HG03457 (cell line): ENCODE data around the gene FILIP1L.
A peak's percentile ranks its signal among the peaks of the same experiment; 100 is the strongest.

Source experiments
- ATAC-seq: cut with Tn5 transposase; IDR thresholded peaks from one replicate; pipeline ENCODE4 v1.9.1; 2021; ENCODE audit warnings: moderate number of reproducible peaks; ENCODE audit not compliant: unreplicated experiment

The FILIP1L gene

DNA sequence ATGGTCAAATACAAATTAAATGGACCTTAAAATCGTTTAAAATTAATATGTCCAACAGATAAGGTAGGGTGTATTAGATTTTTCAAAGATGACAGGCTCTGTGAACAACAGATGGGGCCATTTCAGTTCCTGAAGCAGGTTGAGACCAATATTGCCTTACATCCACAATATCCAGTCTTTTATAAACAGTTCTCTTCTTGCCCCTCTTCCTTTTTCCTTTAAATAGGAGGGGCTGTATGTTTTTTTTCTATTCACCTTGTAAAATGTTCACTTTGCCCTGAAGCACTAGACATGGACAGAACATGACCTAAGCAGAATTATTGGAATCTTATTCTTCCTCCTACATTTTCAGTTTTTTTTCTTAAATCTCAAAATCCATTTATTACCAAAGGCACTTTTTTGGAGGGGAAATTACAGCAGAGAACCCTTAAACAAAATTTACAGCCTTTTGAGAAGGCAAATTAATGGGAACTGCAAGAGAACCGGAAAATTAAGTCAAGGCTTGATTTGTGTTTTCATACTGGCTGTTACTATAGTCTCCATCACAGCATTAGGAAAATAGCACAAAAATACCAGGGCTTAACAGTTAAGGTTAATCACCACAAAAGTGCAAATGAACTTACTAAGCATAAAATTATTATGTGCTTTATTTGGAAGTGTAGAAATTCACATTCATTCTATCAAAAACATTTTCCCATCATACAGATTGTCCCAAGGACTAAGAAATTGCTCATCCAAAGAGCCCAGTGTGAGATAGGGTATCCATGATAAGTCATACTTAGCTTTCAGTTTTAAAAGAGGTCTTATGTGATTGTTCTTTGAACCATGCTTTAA is 240.8 kb downstream of the FILIP1L start:
- no peak for ATAC-seq

DNA sequence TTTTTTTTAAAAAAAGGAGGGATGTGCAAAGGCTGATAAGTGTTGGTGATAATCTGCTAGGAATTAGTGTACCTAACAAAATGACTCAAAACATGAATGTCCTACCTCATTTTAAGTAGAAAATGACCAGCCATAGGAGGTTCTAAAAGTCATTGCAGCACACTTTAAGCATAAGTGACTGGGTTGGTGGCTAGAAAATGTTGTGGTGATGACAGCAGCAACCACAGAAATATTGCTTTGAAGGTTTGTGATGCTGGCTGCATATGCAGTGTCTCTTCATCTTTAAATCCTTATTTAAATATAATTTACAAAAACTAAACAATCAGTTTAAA is 241.4 kb downstream of the FILIP1L start:
- ATAC-seq = peak; percentile 61

DNA sequence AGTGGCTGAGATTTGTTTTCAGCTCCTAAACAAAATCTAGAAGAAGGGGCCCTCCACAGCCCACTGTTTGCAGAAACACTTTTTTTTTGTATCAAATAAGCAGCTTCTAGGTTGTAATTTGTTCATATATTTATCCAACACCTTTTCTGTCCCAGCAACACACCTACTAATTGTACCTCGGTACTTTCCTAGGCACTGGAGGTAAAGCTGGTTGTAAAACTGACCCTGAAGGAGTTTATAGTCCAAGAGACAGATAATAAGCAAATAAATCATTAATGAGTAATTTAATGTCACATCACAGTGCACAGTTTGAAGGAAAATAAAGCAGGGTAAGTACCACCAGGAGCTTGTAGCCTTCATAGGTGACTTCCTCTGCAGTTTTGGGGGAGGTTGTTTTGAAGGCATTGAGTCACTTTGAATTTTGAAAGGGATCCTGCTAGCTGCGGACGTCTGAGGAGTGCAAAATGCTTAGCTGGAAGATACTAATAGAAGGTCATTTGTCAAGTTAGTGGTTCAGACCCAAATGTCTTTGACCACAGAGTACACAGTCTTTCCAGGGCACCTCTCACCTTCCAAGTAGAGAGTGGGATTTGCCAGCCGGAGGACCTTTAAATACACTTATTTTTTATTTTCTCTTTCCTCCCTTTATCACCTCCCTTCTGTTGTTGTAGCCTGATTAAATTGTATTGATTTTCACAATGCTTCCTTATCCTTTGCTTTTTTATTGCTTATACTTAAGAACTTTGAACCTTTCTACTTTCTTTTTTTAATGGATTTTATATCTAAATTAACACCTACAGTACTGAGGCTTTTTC is 242.9 kb downstream of the FILIP1L start:
- no peak for ATAC-seq

DNA sequence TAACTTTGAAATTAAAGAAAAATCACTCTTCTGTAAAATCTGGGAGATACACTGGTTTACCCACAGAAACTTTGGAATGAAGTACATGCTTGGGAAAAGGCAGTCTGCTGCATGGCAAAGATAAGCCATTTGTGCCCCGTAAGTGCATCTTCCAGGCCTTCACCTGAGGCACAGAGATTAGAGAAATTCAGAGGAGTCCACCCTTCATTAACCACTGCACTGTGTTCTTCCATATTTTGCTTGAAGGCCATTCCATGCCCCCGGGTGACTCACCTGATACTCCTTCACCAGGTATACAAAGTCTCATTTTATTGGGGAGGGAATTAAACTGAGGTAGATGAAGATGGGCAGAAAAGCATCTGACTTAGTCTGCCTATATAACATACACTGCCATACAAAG is 243.6 kb downstream of the FILIP1L start:
- no peak for ATAC-seq

DNA sequence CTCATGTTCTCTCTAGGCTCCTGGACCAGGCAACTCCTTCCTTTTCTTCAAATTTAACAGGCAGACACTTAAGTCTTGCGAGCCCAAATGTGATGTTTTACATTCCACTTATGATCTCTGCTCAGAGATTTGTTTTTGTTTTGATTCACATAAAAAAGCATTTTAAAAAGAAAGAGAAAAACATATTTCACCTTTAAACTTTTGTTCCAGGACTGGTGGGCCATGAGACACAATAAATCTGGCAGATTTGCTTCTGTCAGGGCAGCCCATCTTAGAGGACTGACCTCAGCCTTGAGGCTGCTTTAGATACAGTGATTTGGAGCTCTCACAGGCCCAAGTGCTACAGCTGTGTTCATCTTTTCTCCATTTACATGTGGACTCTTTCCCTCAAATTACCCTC is 244.7 kb downstream of the FILIP1L start:
- ATAC-seq = no peak

DNA sequence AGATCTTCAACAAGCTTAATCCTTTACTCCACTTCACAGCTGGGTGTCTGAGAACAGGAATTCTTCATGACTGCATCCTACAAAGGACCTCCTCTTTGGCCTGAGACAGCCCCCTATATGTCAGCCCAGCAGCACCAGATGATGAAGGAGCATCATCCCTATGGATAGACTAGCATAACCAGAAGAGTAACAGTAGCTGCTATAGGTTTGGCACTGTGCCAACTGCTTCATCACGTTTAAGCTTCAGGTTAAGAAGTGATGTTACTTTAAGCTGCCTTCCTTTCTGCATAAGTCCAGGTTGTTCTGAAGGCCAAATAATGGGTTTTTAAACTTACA is 246.0 kb downstream of the FILIP1L start:
- no peak for ATAC-seq

DNA sequence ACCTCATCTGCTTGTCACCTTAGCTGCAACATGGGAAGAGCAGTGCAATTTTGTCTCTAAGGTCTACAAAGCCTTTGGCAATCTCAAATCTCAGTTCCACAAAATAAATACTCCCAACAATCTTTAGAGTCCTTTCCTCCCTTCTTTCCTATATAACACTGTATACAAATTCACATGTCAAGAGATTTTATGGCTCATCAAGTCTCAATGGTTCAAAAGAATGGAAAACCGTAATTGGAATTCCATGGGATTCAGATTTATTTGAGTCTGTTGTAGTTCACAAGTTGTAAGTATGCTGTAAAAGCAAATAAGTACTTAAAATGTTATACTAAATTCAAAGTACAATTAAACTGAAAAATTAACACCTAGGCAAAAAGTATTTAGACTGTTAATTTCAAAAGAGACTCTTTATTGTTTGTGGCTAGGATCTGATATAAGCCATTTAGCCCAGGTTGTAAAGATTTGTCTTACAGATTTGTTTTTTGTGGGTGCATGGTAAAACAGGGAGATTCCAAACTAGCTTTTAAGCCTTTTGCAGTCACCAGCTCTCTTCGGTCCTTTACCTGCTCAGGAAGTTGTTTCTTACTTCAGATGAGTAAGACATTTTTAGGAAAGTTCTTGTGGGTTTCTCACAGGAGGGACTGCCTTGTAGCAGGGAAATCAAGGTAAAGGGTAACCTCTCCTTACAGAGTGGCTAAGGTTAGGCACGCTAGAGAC is 246.5 kb downstream of the FILIP1L start:
- ATAC-seq = no peak

DNA sequence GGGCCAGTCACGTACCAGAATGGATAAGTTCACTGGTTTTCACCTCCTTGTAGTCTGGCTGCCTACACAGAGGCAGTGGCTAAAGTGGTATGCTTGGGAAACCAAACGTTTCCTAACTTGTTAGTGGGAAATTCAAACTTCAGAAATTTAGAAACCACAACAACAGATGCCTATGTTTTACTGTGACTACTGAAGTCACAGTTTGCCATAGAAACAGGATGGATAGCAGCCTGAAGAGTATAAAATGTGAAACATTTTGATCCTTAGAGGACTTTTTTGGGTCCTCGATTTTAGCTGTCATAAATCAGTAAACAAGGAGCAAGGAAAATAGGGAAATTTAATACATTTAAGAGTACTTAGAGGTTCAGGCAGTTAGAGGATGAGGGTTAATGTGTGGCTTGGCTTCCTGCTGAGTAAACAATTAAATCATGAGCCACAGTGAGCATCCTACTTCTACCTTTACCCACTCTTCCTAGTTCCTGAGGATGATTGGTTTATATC is 248.0 kb downstream of the FILIP1L start:
- ATAC-seq = no peak

DNA sequence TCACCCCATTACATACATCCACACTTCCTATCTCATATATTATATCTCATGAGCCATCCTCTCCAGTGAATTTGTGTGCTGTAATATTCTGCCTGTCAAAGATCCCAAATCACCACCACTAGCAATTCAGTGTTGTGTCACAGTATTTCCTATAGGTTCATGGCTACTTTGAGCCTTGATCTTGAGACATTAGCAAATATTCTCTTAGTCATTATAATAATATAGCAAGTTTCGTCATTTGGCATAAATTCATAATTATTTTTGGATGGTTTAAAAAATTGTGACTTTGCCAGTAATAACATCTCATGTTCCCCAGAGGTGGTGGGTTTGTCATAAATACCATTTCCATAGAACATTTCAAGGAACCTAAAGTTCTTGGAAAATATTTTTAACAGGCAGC is 249.0 kb downstream of the FILIP1L start:
- ATAC-seq = no peak

DNA sequence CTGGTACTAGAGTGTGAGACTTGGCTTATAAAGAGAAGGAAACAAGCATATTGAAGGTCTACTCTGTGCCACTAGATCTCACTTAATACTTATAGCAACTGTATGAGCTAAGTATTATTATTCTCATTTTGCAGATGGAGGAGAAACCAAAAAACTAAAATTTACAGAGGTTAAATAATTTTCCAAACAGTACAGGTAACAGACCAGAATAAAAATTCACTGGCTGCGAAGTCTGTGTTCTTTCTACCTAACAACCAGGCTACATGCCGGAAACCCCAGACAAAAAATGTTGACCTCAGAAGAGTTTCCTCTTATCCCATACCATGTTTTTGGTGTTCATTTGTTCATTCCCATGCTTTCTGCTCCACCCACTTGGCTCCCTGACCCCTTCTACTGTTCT is 250.0 kb downstream of the FILIP1L start:
- no peak for ATAC-seq

DNA sequence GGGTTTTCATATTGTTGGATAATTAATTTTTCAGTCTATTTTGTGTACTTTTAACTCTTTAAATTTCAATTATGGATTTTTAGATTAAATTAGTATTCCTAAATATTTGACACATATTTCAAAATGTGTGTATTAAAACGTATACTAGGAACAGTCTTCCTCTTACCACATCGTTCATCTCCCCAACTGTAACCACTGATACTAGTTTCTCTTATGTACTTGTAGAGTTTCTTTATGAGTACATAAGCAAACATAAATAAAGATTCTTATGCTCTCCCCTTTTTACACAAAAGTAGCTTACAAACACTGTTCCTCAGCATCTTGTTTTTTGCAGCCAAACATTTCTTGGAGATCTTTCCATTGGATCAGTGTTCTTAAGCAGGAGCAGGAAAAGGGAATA is 250.7 kb downstream of the FILIP1L start:
- ATAC-seq = no peak

DNA sequence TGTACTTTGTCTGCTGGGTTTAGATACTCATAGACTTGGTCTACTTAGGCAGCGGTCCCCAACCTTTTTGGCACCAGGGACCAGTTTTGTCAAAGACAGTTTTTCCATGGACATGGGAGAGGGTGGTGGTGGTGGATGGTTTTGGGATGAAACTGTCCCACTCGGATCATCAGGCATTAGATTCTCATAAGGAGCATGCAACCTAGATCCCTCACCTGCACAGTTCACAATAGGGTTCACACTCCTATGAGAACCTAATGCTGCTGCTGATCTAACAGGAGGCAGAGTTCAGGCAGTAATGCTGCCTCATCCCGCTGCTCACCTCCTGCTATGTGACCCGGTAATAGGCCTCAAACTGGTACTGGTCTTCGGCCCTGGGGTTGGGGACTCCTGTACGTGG is 251.3 kb downstream of the FILIP1L start:
- ATAC-seq = no peak

DNA sequence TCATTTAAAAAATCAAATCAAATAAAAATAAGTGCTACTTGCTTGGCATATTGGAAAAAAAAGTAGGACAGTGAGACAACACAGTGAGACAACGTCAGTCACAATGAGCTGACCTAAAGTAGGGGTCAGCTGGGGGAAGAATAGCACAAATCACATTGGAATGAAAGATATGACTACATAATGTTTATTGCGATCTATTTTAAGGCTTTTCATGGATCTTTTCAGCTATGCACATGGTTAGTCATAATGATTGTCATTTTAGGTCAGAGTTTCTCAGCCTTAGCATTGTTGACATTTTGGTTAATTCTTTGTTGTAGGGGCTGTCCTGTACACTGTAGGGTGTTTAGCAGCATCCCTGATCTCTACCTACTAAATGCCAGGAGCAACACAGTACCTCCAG is 252.1 kb downstream of the FILIP1L start:
- no peak for ATAC-seq

DNA sequence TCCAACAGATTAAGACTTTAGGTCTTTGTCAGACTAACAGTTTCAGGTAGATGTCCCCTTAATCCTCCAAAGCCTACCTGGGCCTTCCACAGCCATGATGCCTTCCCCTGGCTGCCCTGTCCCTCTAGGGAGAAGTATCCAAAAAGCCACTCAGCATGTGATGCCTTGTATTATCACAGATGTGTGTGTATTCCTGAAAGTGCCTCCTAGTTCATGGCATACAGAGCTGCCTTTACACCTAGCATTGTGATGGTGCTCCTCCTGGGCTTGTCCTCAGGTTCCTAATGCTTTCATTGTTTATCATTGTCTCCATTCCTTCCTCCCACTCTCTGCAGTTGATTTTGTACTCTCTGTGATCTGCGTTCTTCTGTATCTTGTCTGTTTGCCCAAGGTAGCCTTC is 253.1 kb downstream of the FILIP1L start:
- no peak for ATAC-seq

DNA sequence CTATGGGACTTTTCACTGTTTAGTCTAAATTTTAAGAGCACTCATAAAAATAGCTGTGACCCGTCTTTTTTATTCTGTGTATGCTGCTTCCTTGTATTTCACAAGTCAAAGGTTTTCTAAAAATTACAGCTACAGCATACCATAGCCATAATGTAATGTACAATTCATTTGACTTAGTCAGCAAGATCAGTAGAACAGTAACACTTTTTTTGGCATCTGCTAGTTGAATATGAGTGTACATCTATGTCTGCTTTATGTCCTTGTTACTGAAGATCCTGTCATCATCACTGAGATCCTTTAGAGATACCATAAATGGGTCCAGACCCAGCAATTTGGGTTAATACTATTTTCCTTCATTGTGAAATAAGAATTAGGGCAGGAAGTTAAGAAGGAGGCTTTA is 254.5 kb downstream of the FILIP1L start:
- no peak for ATAC-seq

DNA sequence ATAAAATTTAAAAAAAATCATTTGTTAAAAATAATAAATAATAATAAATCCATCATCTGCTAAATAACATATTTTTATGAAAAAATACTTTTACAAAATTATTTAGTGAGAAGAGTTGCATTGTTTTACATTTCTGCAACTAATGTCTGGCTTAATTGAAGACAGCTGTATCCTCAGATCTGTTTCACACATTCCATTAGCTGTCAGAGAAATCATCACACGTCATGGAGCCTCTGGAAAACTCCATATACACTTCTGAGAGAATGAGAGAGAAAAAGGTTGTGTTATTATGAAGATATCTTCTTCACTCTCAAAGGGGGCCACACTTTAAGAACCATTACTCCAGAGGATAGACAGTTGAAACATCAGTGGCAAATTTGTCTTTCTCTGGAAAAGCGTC is 255.8 kb downstream of the FILIP1L start:
- no peak for ATAC-seq

DNA sequence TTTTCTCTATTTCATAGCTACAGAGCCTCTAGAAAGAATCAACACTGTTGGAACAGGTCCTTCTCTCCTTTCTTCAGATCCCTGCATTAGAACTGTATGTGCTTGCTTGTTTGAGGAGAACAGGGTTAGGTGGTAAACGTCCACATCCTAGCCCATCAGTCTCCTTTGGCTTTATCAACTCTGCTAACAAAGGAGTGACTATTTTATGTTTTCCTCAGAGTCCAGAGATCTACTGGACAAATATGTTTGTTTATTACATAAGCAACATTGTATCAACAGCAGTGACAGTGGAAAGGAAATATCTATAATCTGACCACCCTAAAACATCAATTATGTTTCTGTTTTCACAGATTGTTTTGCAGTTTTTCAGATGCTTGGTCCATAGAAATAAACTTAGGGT is 257.0 kb downstream of the FILIP1L start:
- no peak for ATAC-seq

DNA sequence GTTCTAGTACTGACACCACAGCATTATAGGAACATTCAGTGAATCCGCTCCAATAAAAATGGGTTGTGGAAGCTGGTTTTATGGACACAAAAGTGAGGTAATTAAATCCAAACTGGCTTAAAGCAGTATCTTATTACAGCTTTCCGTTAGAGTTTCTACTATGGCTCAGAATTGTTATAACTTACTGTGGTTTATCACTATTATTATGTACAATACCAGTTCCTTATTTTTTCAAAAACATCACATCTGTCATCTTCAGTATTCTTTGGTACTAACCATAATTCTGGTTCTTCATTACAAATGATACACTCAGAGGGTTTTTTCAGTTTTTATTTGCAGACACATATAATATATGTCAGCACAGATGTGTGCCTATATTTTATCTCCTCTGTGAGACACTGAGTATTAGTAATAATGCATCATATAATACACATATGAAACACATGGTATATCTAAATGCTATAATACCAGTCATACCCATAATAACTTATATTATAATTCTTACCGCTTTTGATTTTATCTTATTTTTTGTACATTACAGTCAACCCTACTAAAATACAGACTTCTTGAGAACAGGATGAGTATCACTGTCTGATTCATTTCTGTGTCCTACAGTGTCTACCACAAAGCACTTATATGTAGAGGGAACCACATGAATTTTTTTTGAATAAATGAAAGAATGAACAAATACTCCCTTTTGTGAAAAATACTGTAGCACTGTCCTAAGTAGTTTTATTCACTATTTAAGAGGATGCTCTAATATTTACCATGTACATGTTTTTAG is 257.7 kb downstream of the FILIP1L start:
- no peak for ATAC-seq

DNA sequence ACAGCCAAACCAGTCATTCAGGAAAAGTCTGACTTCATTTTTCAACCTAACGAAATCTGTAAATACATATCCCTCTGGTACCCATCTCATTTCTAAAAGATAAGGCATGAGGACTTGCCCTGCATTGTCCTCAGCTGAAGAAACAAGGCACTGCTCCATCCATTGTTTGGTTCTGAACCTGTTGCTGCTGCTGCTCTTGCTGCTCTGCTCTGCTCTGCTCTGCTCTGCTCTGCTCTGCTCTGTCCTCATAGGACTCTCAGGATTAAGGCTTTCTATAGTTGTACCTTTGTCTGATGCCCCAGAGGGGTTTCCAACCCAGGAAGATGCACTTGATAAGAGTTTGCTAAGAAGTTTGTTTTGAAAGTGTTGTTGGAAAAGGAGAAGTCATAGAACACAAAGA is 258.4 kb downstream of the FILIP1L start:
- ATAC-seq = no peak

DNA sequence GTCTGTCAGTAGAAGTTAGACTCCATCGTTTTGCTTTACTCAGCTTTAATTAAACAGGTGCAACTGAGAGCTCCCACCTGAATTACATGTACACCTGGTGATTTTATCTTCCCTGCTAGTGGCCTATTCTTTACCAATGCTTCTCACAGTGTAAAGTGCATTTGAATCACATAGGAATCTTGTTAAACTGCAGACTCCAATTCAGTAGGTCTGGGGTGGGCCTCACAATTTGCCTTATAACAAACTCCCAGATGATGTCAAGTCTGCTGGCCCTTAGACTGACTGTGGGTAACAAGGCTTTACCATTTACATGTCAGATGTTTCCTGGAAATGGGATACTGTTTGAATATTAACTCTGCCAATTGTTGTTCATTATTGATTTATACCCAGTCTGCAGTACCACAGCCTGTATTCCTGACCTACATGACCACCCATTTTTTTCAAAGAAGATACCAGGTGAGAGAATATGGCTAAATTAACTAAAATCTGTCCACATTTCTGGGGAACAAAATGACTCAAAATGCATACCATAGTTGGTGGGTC is 259.5 kb downstream of the FILIP1L start:
- ATAC-seq = no peak

DNA sequence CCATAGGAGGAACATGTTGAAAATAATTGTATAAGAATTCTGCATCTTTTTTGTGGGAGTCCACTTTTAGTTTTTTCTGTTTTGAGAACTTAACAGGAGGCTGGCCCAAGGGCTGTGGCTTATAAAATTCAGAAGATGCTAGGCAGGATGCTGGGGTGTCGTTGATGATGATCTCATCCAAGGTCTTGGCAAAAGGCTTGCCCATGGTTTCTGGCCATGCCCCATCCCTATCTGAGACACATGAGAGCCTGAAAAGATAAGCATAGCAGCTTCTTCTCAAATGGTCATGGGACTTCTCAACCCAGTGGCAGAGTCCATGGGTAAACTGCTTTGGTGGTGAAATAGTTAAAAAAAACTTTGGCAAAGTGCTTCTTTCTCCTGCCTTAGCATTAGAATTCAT is 261.4 kb downstream of the FILIP1L start:
- ATAC-seq = no peak
